Gastroesophageal sphincter (tissue), 4 donors: ENCODE measurements around the gene WDR44. TPM values are rescaled to one million over a fixed set of nuclear protein-coding genes. Genes with fewer than 3 reads are reported as not detected.

Source experiments
- ATAC-seq: fragments of 150-250 bp; one replicate; pipeline ENCODE4 v1.9.1; 2016; ENCODE audit warnings: mild to moderate bottlenecking, moderate library complexity
- H3K27ac ChIP-seq, 4 donors: fragments of 200-600 bp; sonication (generic) in 3 of 4; 1 replicate in 3 of 4; 2 replicates in 1 of 4; pipeline ENCODE4 v1.5.1; 2016 to 2019
- H3K27me3 ChIP-seq: fragments of 200-600 bp; sonication (generic); one replicate; pipeline ENCODE4 v1.5.1; 2019
- H3K36me3 ChIP-seq, 2 donors: fragments of 200-600 bp; sonication (generic); one replicate each; pipeline ENCODE4 v1.5.1; 2019; ENCODE audit warnings: control low read depth in 1 of 2
- H3K4me1 ChIP-seq, 3 donors: fragments of 200-600 bp; sonication (generic); 1 replicate in 2 of 3; 2 replicates in 1 of 3; pipeline ENCODE4 v1.5.1; 2016 to 2019; ENCODE audit warnings: control low read depth in 2 of 3
- H3K4me3 ChIP-seq, 2 donors: fragments of 200-600 bp; sonication (generic); one replicate each; pipeline ENCODE4 v1.5.1; 2019; ENCODE audit warnings: mild to moderate bottlenecking in 1 of 2, moderate library complexity in 1 of 2
- H3K9me3 ChIP-seq, 3 donors: fragments of 200-600 bp; sonication (generic); one replicate each; pipeline ENCODE4 v1.5.1; 2017 to 2019; ENCODE audit warnings: control low read depth in 2 of 3
- CTCF ChIP-seq, 4 experiments: fragments of 200-600 bp in 2 of 4; fragments of 450-650 bp in 2 of 4; sonication (generic) in 1 of 4; IDR thresholded peaks; one replicate each; pipeline ENCODE4 v1.5.1; 2017 to 2019; ENCODE audit warnings: antibody characterized with exemption in 4 of 4, mild to moderate bottlenecking in 2 of 4, moderate library complexity in 2 of 4
- EP300 ChIP-seq: sonication (generic); formaldehyde crosslinking; IDR thresholded peaks from one replicate; pipeline ENCODE4 v1.6.1; 2017; ENCODE audit warnings: antibody characterized with exemption, mild to moderate bottlenecking
- POLR2A ChIP-seq, 2 donors: fragments of 450-650 bp; IDR thresholded peaks; one replicate each; pipeline ENCODE4 v1.6.1; 2017; ENCODE audit warnings: antibody characterized with exemption in 2 of 2, mild to moderate bottlenecking in 2 of 2, moderate library complexity in 1 of 2
- POLR2AphosphoS5 ChIP-seq: sonication (generic); formaldehyde crosslinking; IDR thresholded peaks from one replicate; pipeline ENCODE4 v1.6.1; 2017; ENCODE audit warnings: antibody characterized with exemption
- WGBS, 2 donors: methylation state at CpG; one replicate each; pipeline ENCODE4 v1.1.5; 2018; ENCODE audit warnings: low coverage in 1 of 2; 5-methylcytosine and 5-hydroxymethylcytosine counted together
- total RNA-seq, 4 donors: library from RNA; depleted of rRNA; stranded (reverse); fragments of >200 nt; gene quantifications; one replicate each; pipeline ENCODE4 v1.1.0, GENCODE V29; 2016

Gene WDR44
- total RNA-seq, 4 donors from 2014 or later: 26.4 to 35.3 (median 33.3) TPM

- 47 to 100% methylated on average over 1 of the region's 1 CpG for WGBS, 2 donors
- Histone ChIP-seq H3K4me1 (no peaks in the 10 kb centered on the region), H3K36me3 (peaks cover 0 to 58% of the 10 kb centered on the region in 2 donors), H3K9me3 (no peaks in the 10 kb centered on the region), H3K27me3 (no peaks in the 10 kb centered on the region), H3K4me3 (no peak overlapping the region), H3K27ac (no peak overlapping the region)
- ATAC-seq: no peak
- TF ChIP-seq EP300 (no peak), POLR2AphosphoS5 (no peak), CTCF (IDR thresholded peaks at IDR 0.05) (no peak), POLR2A (IDR thresholded peaks at IDR 0.05) (no peak)
These were observed 50.2 kb downstream of the WDR44 start for GRCh38 chrX:118396113-118396512.

GRCh38 chrX:118418811-118419251 lies 72.9 kb downstream of the WDR44 start:
- H3K27ac ChIP-seq: no peak overlapping the region
- 100% methylated on average over 3 of the region's 6 CpGs; no CpG with 5 or more reads in 1 of the 2 donors for WGBS, 2 donors
- H3K4me1 ChIP-seq: no peaks in the 10 kb centered on the region
- H3K27me3 ChIP-seq: no peaks in the 10 kb centered on the region
- no peaks in the 10 kb centered on the region for H3K36me3 ChIP-seq
- H3K4me3 ChIP-seq: no peak overlapping the region
- H3K9me3 ChIP-seq: no peaks in the 10 kb centered on the region
- TF ChIP-seq POLR2AphosphoS5 (no peak), CTCF (IDR thresholded peaks at IDR 0.05) (no peak)
- ATAC-seq: no peak

- no peak overlapping the region for H3K4me3 ChIP-seq
- H3K9me3 ChIP-seq: no peaks in the 10 kb centered on the region
- ATAC-seq: peak; percentile 48
- H3K36me3 ChIP-seq: no peaks in the 10 kb centered on the region
- peak overlapping the region in 3 of 4 donors; percentile 28 to 45 (median 37) for H3K27ac ChIP-seq
- H3K27me3 ChIP-seq: no peaks in the 10 kb centered on the region
- WGBS, 2 donors: 29 to 49% methylated on average over 1 to 4 of the region's 5 CpGs
- no peaks in the 10 kb centered on the region for H3K4me1 ChIP-seq
- no peak for TF ChIP-seq CTCF (IDR thresholded peaks at IDR 0.05)
These were observed 74.6 kb downstream of the WDR44 start for GRCh38 chrX:118420462-118420861.

GRCh38 chrX:118423558-118423957 lies 77.7 kb downstream of the WDR44 start:
- 79 to 90% methylated on average over 3 to 4 of the region's 4 CpGs for WGBS, 2 donors

More at GRCh38 chrX:118423558-118423957, 77.7 kb downstream of the WDR44 start:
- Histone ChIP-seq H3K9me3 (no peaks in the 10 kb centered on the region), H3K27me3 (no peaks in the 10 kb centered on the region), H3K36me3 (no peaks in the 10 kb centered on the region), H3K27ac (no peak overlapping the region), H3K4me1 (no peaks in the 10 kb centered on the region), H3K4me3 (no peak overlapping the region)
- no peak for ATAC-seq
- TF ChIP-seq POLR2AphosphoS5 (no peak), CTCF (IDR thresholded peaks at IDR 0.05) (no peak), EP300 (no peak), POLR2A (IDR thresholded peaks at IDR 0.05) (no peak)
